Rectal smooth muscle tissue (tissue), 1 donor: ENCODE measurements around the gene GP1BA.
A peak's percentile ranks its signal among the peaks of the same experiment; 100 is the strongest.

Experiments
- H3K27ac ChIP-seq: one replicate; pipeline ENCODE4 v1.7.0; 2013; ENCODE audit warnings: low read depth, low read length, inconsistent platforms
- H3K27me3 ChIP-seq: one replicate; pipeline ENCODE4 v1.7.0; 2013; ENCODE audit warnings: low read length; ENCODE audit not compliant: control insufficient read depth, insufficient read depth
- H3K36me3 ChIP-seq: one replicate; pipeline ENCODE4 v1.7.0; 2013; ENCODE audit warnings: low read length; ENCODE audit not compliant: control insufficient read depth, insufficient read depth
- H3K4me1 ChIP-seq: one replicate; pipeline ENCODE4 v1.7.0; 2013; ENCODE audit warnings: low read length; ENCODE audit not compliant: control insufficient read depth, insufficient read depth
- H3K4me3 ChIP-seq: one replicate; pipeline ENCODE4 v1.7.0; 2013; ENCODE audit warnings: low read length
- H3K9ac ChIP-seq: one replicate; pipeline ENCODE4 v1.7.0; 2013; ENCODE audit warnings: low read length

GP1BA gene

GRCh38 chr17:4950746-4951204 is 18.7 kb downstream of the GP1BA start, which contains the start of gene ENO3:
Gene ENO3, plus strand, starts transcription at chr17:4951119. Its CDS starts 711 bp downstream, at chr17:4951830.
- no peaks in the 10 kb centered on the region for H3K27me3 ChIP-seq
- H3K27ac ChIP-seq: peak within 1 kb of the TSS; percentile 99
- peak within 1 kb of the TSS; percentile 69 for H3K4me3 ChIP-seq
- H3K36me3 ChIP-seq: peaks cover 4% of the 10 kb centered on the region
- peaks cover 14% of the 10 kb centered on the region for H3K4me1 ChIP-seq
- peak within 1 kb of the TSS; percentile 81 for H3K9ac ChIP-seq

- Histone ChIP-seq H3K27me3 (no peaks in the 10 kb centered on the region), H3K9ac (no peak overlapping the region), H3K4me1 (peaks cover 7% of the 10 kb centered on the region), H3K4me3 (no peak overlapping the region), H3K27ac (no peak overlapping the region), H3K36me3 (no peaks in the 10 kb centered on the region)
Measured at GRCh38 chr17:4951486-4951885, 19.4 kb downstream of the GP1BA start.

- Histone ChIP-seq H3K4me1 (peaks cover 5% of the 10 kb centered on the region), H3K4me3 (no peak overlapping the region), H3K36me3 (no peaks in the 10 kb centered on the region), H3K9ac (no peak overlapping the region), H3K27me3 (no peaks in the 10 kb centered on the region), H3K27ac (no peak overlapping the region)
Measured at GRCh38 chr17:4953451-4953961, 21.4 kb downstream of the GP1BA start.

GRCh38 chr17:4955091-4955490 is 23.0 kb downstream of the GP1BA start:
- Histone ChIP-seq H3K9ac (no peak overlapping the region), H3K27me3 (no peaks in the 10 kb centered on the region), H3K36me3 (peaks cover 11% of the 10 kb centered on the region), H3K4me1 (peaks cover 5% of the 10 kb centered on the region), H3K27ac (no peak overlapping the region), H3K4me3 (no peak overlapping the region)

- Histone ChIP-seq H3K27ac (no peak overlapping the region), H3K4me3 (no peak overlapping the region), H3K36me3 (peaks cover 11% of the 10 kb centered on the region), H3K9ac (no peak overlapping the region), H3K4me1 (peaks cover 2% of the 10 kb centered on the region), H3K27me3 (no peaks in the 10 kb centered on the region)
Measured at GRCh38 chr17:4956493-4957061, 24.5 kb downstream of the GP1BA start.

- peaks cover 11% of the 10 kb centered on the region for H3K36me3 ChIP-seq
- H3K9ac ChIP-seq: no peak overlapping the region
- no peak overlapping the region for H3K4me3 ChIP-seq
- H3K27me3 ChIP-seq: no peaks in the 10 kb centered on the region
- no peak overlapping the region for H3K27ac ChIP-seq
- no peaks in the 10 kb centered on the region for H3K4me1 ChIP-seq
Measured at GRCh38 chr17:4958102-4958501, 26.0 kb downstream of the GP1BA start.

GRCh38 chr17:4959261-4959965 is 27.3 kb downstream of the GP1BA start:
- H3K36me3 ChIP-seq: peaks cover 11% of the 10 kb centered on the region
- no peaks in the 10 kb centered on the region for H3K27me3 ChIP-seq
- H3K4me3 ChIP-seq: no peak overlapping the region
- H3K4me1 ChIP-seq: no peaks in the 10 kb centered on the region
- no peak overlapping the region for H3K27ac ChIP-seq
- no peak overlapping the region for H3K9ac ChIP-seq

GRCh38 chr17:4960279-4960922 is 28.3 kb downstream of the GP1BA start:
- H3K9ac ChIP-seq: no peak overlapping the region
- H3K36me3 ChIP-seq: peaks cover 14% of the 10 kb centered on the region
- H3K27ac ChIP-seq: no peak overlapping the region
- no peaks in the 10 kb centered on the region for H3K4me1 ChIP-seq
- no peak overlapping the region for H3K4me3 ChIP-seq
- H3K27me3 ChIP-seq: no peaks in the 10 kb centered on the region

- Histone ChIP-seq H3K27me3 (no peaks in the 10 kb centered on the region), H3K4me3 (no peak overlapping the region), H3K27ac (no peak overlapping the region), H3K4me1 (peaks cover 22% of the 10 kb centered on the region), H3K36me3 (peaks cover 6% of the 10 kb centered on the region), H3K9ac (no peak overlapping the region)
Measured at GRCh38 chr17:4965311-4965986, 33.4 kb downstream of the GP1BA start.

GRCh38 chr17:4966844-4967538 is 34.9 kb downstream of the GP1BA start:
- Histone ChIP-seq H3K4me1 (peaks cover 22% of the 10 kb centered on the region), H3K27ac (peak overlapping the region; percentile 91), H3K4me3 (peak overlapping the region; percentile 84), H3K36me3 (peaks cover 9% of the 10 kb centered on the region), H3K27me3 (no peaks in the 10 kb centered on the region), H3K9ac (peak overlapping the region; percentile 94)

- no peaks in the 10 kb centered on the region for H3K27me3 ChIP-seq
- H3K27ac ChIP-seq: peak within 1 kb of the TSS; percentile 91
- peaks cover 22% of the 10 kb centered on the region for H3K4me1 ChIP-seq
Measured at GRCh38 chr17:4967539-4968485, 35.7 kb downstream of the GP1BA start, which contains the start of gene SPAG7. Gene SPAG7, minus strand, starts transcription at chr17:4967817. Its CDS starts 13 bp downstream, at chr17:4967804.

More at GRCh38 chr17:4967539-4968485, 35.7 kb downstream of the GP1BA start, which contains the start of gene SPAG7:
- Histone ChIP-seq H3K9ac (peak within 1 kb of the TSS; percentile 94), H3K36me3 (peaks cover 11% of the 10 kb centered on the region), H3K4me3 (peak within 1 kb of the TSS; percentile 84)
